ENCODE results near the gene ISYNA1. TPM values are rescaled to one million over a fixed set of nuclear protein-coding genes. Genes with fewer than 3 reads are reported as not detected.
A peak's percentile ranks its signal among the peaks of the same experiment; 100 is the strongest.

ISYNA1 gene
- total and polyA plus RNA-seq, 2 of the 13 experiments (the other 11 are each of a cell fraction or from before 2014, with no cell fraction given): 29.6 to 48.5 TPM

DNA sequence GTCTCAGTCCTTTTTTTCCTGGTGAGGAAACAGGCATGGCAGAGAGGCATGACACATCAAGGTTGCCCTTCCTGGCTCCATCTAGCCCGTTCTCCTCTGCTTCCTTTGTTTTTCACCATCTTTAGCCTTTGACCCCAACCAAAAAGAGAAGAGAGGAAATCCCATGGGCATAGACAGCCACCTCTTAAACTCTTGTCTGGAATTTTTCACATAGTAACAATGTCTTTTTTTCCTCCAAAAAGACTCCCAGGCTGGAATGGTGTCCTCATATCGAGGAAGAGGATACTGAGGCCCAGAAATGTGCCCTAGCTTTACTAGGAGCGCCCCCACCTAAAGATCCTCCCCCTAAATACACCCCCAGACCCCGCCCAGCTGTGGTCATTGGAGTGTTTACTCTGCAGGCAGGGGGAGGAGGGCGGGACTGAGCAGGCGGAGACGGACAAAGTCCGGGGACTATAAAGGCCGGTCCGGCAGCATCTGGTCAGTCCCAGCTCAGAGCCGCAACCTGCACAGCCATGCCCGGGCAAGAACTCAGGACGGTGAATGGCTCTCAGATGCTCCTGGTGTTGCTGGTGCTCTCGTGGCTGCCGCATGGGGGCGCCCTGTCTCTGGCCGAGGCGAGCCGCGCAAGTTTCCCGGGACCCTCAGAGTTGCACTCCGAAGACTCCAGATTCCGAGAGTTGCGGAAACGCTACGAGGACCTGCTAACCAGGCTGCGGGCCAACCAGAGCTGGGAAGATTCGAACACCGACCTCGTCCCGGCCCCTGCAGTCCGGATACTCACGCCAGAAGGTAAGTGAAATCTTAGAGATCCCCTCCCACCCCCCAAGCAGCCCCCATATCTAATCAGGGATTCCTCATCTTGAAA, 52.0 kb downstream of the ISYNA1 start, which contains the start of gene GDF15 (continued):
- TF ChIP-seq, protein P1, sequence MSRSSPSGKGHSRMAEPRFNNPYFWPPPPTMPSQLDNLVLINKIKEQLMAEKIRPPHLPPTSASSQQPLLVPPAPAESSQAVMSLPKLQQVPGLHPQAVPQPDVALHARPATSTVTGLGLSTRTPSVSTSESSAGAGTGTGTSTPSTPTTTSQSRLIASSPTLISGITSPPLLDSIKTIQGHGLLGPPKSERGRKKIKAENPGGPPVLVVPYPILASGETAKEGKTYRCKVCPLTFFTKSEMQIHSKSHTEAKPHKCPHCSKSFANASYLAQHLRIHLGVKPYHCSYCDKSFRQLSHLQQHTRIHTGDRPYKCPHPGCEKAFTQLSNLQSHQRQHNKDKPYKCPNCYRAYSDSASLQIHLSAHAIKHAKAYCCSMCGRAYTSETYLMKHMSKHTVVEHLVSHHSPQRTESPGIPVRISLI (CRISPR knock-in tag; IDR thresholded peaks at IDR 0.05; ENCODE audit: borderline replicate concordance): peak; percentile 69; the same call in 1 of the 2 replicates
- TF ChIP-seq, protein P2, sequence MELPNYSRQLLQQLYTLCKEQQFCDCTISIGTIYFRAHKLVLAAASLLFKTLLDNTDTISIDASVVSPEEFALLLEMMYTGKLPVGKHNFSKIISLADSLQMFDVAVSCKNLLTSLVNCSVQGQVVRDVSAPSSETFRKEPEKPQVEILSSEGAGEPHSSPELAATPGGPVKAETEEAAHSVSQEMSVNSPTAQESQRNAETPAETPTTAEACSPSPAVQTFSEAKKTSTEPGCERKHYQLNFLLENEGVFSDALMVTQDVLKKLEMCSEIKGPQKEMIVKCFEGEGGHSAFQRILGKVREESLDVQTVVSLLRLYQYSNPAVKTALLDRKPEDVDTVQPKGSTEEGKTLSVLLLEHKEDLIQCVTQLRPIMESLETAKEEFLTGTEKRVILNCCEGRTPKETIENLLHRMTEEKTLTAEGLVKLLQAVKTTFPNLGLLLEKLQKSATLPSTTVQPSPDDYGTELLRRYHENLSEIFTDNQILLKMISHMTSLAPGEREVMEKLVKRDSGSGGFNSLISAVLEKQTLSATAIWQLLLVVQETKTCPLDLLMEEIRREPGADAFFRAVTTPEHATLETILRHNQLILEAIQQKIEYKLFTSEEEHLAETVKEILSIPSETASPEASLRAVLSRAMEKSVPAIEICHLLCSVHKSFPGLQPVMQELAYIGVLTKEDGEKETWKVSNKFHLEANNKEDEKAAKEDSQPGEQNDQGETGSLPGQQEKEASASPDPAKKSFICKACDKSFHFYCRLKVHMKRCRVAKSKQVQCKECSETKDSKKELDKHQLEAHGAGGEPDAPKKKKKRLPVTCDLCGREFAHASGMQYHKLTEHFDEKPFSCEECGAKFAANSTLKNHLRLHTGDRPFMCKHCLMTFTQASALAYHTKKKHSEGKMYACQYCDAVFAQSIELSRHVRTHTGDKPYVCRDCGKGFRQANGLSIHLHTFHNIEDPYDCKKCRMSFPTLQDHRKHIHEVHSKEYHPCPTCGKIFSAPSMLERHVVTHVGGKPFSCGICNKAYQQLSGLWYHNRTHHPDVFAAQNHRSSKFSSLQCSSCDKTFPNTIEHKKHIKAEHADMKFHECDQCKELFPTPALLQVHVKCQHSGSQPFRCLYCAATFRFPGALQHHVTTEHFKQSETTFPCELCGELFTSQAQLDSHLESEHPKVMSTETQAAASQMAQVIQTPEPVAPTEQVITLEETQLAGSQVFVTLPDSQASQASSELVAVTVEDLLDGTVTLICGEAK (IDR thresholded peaks at IDR 0.05): no peak
- TF ChIP-seq, protein P2 (CRISPR knock-in tag; IDR thresholded peaks at IDR 0.05): peak; percentile 72; the same call in 1 of the 2 replicates
- TF ChIP-seq MTA1 (CRISPR knock-in tag; IDR thresholded peaks at IDR 0.05; ENCODE audit: borderline replicate concordance) (peak; percentile 91; the same call in 1 of the 2 replicates), ZNF138 (CRISPR knock-in tag; IDR thresholded peaks at IDR 0.05; ENCODE audit: low read depth) (no peak; the same call in 1 of the 2 replicates), MLLT10 (CRISPR knock-in tag; IDR thresholded peaks at IDR 0.05) (peak; percentile 93; the same call in 1 of the 2 replicates), ZNF720 (CRISPR knock-in tag; IDR thresholded peaks at IDR 0.05) (no peak), NAIF1 (CRISPR knock-in tag; IDR thresholded peaks at IDR 0.05; ENCODE audit: borderline replicate concordance) (peak; percentile 58; the same call in 1 of the 2 replicates), ZNF446 (CRISPR knock-in tag; IDR thresholded peaks at IDR 0.05) (peak; percentile 42; the same call in 1 of the 2 replicates), ZFP36L2 (CRISPR knock-in tag; IDR thresholded peaks at IDR 0.05) (peak; percentile 75; the same call in 1 of the 2 replicates), SMARCC2 (IDR thresholded peaks at IDR 0.05) (no peak), ZNF619 (CRISPR knock-in tag; IDR thresholded peaks at IDR 0.05) (peak; percentile 65; the same call in 1 of the 2 replicates), ZSCAN31 (CRISPR knock-in tag; IDR thresholded peaks at IDR 0.05; ENCODE audit: low read depth) (0 out of 2 replicates have a peak, but pooled peaks have one; percentile 30), ETV5 (CRISPR knock-in tag; IDR thresholded peaks at IDR 0.05; ENCODE audit: borderline replicate concordance) (peak; percentile 79)
- TF ChIP-seq, protein P3, sequence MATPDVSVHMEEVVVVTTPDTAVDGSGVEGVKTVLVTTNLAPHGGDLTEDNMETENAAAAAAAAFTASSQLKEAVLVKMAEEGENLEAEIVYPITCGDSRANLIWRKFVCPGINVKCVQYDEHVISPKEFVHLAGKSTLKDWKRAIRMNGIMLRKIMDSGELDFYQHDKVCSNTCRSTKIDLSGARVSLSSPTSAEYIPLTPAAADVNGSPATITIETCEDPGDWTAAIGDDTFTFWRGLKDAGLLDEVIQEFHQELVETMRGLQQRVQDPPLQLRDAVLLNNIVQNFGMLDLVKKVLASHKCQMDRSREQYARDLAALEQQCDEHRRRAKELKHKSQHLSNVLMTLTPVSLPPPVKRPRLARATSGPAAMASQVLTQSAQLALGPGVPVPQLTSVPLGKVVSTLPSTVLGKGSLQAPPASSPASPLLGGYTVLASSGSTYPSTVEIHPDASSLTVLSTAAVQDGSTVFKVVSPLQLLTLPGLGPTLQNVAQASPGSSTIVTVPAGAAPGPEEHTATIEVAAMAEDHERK (CRISPR knock-in tag; IDR thresholded peaks at IDR 0.05; ENCODE audit: low read depth): no peak
